Natural killer cell (primary cell): Measurements from ENCODE around the gene CLASP1. TPM values are rescaled to one million over a fixed set of nuclear protein-coding genes. Genes with fewer than 3 reads are reported as not detected.

Experiments
- ATAC-seq, 3 donors: fragments of 150-1000 bp in 2 of 3; fragments of 200-7000 bp in 1 of 3; cut with Tn5 transposase; 1 replicate in 1 of 3; 2 replicates in 2 of 3; pipeline ENCODE4 v1.10.0; 2021; ENCODE audit warnings: mild to moderate bottlenecking in 2 of 3, moderate library complexity in 2 of 3
- DNase-seq, 2 donors: peaks; one replicate each; pipeline versions ENCODE4 v3.0.0 to v3.0.0-alpha.2; 2013 to 2021; ENCODE audit warnings: mixed read lengths in 1 of 2
- H3K27ac ChIP-seq: one replicate; pipeline ENCODE4 v1.5.1; 2013; ENCODE audit warnings: mild to moderate bottlenecking, low read length
- H3K27me3 ChIP-seq: one replicate; pipeline ENCODE4 v1.6.1; 2013; ENCODE audit warnings: low read length; ENCODE audit not compliant: control insufficient read depth, insufficient read depth
- H3K36me3 ChIP-seq: one replicate; pipeline ENCODE4 v1.6.1; 2013; ENCODE audit warnings: low read length; ENCODE audit not compliant: control insufficient read depth, insufficient read depth
- H3K4me1 ChIP-seq: one replicate; pipeline ENCODE4 v1.6.1; 2013; ENCODE audit warnings: low read length; ENCODE audit not compliant: control insufficient read depth, insufficient read depth
- H3K4me3 ChIP-seq: one replicate; pipeline ENCODE4 v1.5.1; 2013; ENCODE audit warnings: low read length
- H3K9me3 ChIP-seq: one replicate; pipeline ENCODE4 v1.6.1; 2013; ENCODE audit warnings: low read length; ENCODE audit not compliant: control insufficient read depth, insufficient read depth
- H3K27ac Mint-ChIP-seq, 2 donors: one replicate each; pipeline ENCODE4 v1.8.0; 2022; ENCODE audit warnings: mild to moderate bottlenecking in 2 of 2, mixed read lengths in 2 of 2, moderate library complexity in 1 of 2
- H3K27me3 Mint-ChIP-seq, 2 donors: one replicate each; pipeline ENCODE4 v1.8.0; 2022; ENCODE audit warnings: low read depth in 2 of 2, mixed read lengths in 2 of 2
- H3K36me3 Mint-ChIP-seq: one replicate; pipeline ENCODE4 v1.8.0; 2022; ENCODE audit warnings: mixed read lengths
- H3K4me1 Mint-ChIP-seq, 2 donors: one replicate each; pipeline ENCODE4 v1.8.0; 2022; ENCODE audit warnings: mixed read lengths in 2 of 2
- H3K4me3 Mint-ChIP-seq: one replicate; pipeline ENCODE4 v1.8.0; 2022; ENCODE audit warnings: mild to moderate bottlenecking, moderate library complexity, mixed read lengths
- H3K9me3 Mint-ChIP-seq, 2 donors: one replicate each; pipeline ENCODE4 v1.8.0; 2022; ENCODE audit warnings: mixed read lengths in 2 of 2
- CTCF ChIP-seq: fragments of 200-600 bp; IDR thresholded peaks from one replicate; pipeline ENCODE4 v1.8.0; 2022; ENCODE audit warnings: antibody characterized with exemption
- WGBS: methylation state at CpG from one replicate; pipeline ENCODE4 v1.1.7; 2013; ENCODE audit warnings: missing lambda C conversion rate; ENCODE audit not compliant: insufficient coverage; 5-methylcytosine and 5-hydroxymethylcytosine counted together
- intact Hi-C: fragments of 100-400 bp; cut with micrococcal nuclease; formaldehyde crosslinking; loops from one replicate; pipeline ENCODE4 v1.14.2; 2022
- total RNA-seq, 4 donors: library from RNA; stranded (reverse); fragments of 120-200 nt in 1 of 4; gene quantifications; one replicate each; pipeline versions ENCODE4 v1.2.3 to v1.2.4, GENCODE V29; 2013 to 2022

CLASP1 gene
- total RNA-seq, 3 donors from 2014 or later (not counting 1 experiment from before 2014, with no cell fraction given): 125 to 142 (median 127) TPM

- Histone ChIP-seq H3K4me3 (no peak overlapping the region), H3K27ac (no peak overlapping the region), H3K4me1 (no peaks in the 10 kb centered on the region), H3K36me3 (no peaks in the 10 kb centered on the region), H3K9me3 (no peaks in the 10 kb centered on the region), H3K27me3 (no peaks in the 10 kb centered on the region)
- Mint-ChIP-seq H3K27ac (peak overlapping the region in 1 of 2 donors; percentile 55), H3K27me3 (no peaks in the 10 kb centered on the region), H3K9me3 (no peaks in the 10 kb centered on the region), H3K36me3 (no peaks in the 10 kb centered on the region), H3K4me3 (no peak overlapping the region), H3K4me1 (peaks cover 42 to 51% of the 10 kb centered on the region in 2 donors)
- intact Hi-C loops: no loop called here
- no peak for TF ChIP-seq CTCF
- no peak for ATAC-seq
- 94% methylated on average over 2 of the region's 3 CpGs for WGBS
- no peak for DNase-seq
Observed at GRCh38 chr2:121579309-121579708, 70.0 kb downstream of the CLASP1 start.

GRCh38 chr2:121577381-121577780 is 71.9 kb downstream of the CLASP1 start:
- Histone ChIP-seq H3K9me3 (no peaks in the 10 kb centered on the region), H3K27ac (no peak overlapping the region), H3K4me1 (no peaks in the 10 kb centered on the region), H3K36me3 (no peaks in the 10 kb centered on the region), H3K4me3 (no peak overlapping the region), H3K27me3 (no peaks in the 10 kb centered on the region)
- DNase-seq: no peak
- no peak for TF ChIP-seq CTCF
- H3K36me3 Mint-ChIP-seq: no peaks in the 10 kb centered on the region
- no peak for ATAC-seq
- intact Hi-C loops: no loop called here
- 86% methylated on average over 1 of the region's 1 CpG for WGBS
- peaks cover 32 to 46% of the 10 kb centered on the region in 2 donors for H3K4me1 Mint-ChIP-seq
- no peak overlapping the region for H3K27ac Mint-ChIP-seq
- no peak overlapping the region for H3K4me3 Mint-ChIP-seq
- no peaks in the 10 kb centered on the region for H3K9me3 Mint-ChIP-seq
- H3K27me3 Mint-ChIP-seq: no peaks in the 10 kb centered on the region

GRCh38 chr2:121576263-121576662 is 73.0 kb downstream of the CLASP1 start:
- DNase-seq (no peak), ATAC-seq (no peak)
- Mint-ChIP-seq H3K36me3 (no peaks in the 10 kb centered on the region), H3K27ac (peak overlapping the region in 1 of 2 donors; percentile 7), H3K4me1 (peaks cover 32 to 45% of the 10 kb centered on the region in 2 donors), H3K9me3 (no peaks in the 10 kb centered on the region), H3K4me3 (no peak overlapping the region), H3K27me3 (no peaks in the 10 kb centered on the region)
- no peaks in the 10 kb centered on the region for H3K9me3 ChIP-seq
- H3K27ac ChIP-seq: no peak overlapping the region
- WGBS: 100% methylated on average over 1 of the region's 1 CpG
- H3K36me3 ChIP-seq: no peaks in the 10 kb centered on the region
- H3K4me1 ChIP-seq: no peaks in the 10 kb centered on the region
- intact Hi-C loops: no loop called here
- no peak overlapping the region for H3K4me3 ChIP-seq
- H3K27me3 ChIP-seq: no peaks in the 10 kb centered on the region
- TF ChIP-seq CTCF: no peak

- WGBS: 100% methylated on average over 3 of the region's 3 CpGs
- no peaks in the 10 kb centered on the region for H3K27me3 ChIP-seq
- no peaks in the 10 kb centered on the region for H3K36me3 ChIP-seq
- H3K9me3 Mint-ChIP-seq: no peaks in the 10 kb centered on the region
- no peak overlapping the region for H3K4me3 Mint-ChIP-seq
- ATAC-seq (no peak), DNase-seq (no peak)
- no peaks in the 10 kb centered on the region for H3K4me1 ChIP-seq
- no peak for TF ChIP-seq CTCF
- no peak overlapping the region for H3K27ac ChIP-seq
- no peak overlapping the region for H3K27ac Mint-ChIP-seq
- intact Hi-C loops: no loop called here
- no peak overlapping the region for H3K4me3 ChIP-seq
- H3K27me3 Mint-ChIP-seq: no peaks in the 10 kb centered on the region
- no peaks in the 10 kb centered on the region for H3K9me3 ChIP-seq
- no peaks in the 10 kb centered on the region for H3K36me3 Mint-ChIP-seq
- peaks cover 32 to 43% of the 10 kb centered on the region in 2 donors for H3K4me1 Mint-ChIP-seq
Observed at GRCh38 chr2:121575800-121576199, 73.5 kb downstream of the CLASP1 start.
